HAP-1 (cell line): ENCODE measurements around the gene ADGRB2.

Source experiments
- DNase-seq, 2 experiments: peaks; one replicate each; pipeline ENCODE4 v3.0.0-alpha.2; 2016 to 2020; ENCODE audit warnings: low spot score in 2 of 2
- H3K27me3 ChIP-seq: fragments of 250-450 bp; sonication (Bioruptor Pico); 2 replicates; pipeline ENCODE4 v1.5.1; 2020; ENCODE audit warnings: low read depth, mild to moderate bottlenecking, moderate library complexity
- H3K36me3 ChIP-seq: fragments of 250-450 bp; sonication (Bioruptor Pico); replicated peaks from 2 replicates; pipeline ENCODE4 v1.5.1; 2020; ENCODE audit warnings: mild to moderate bottlenecking
- H3K4me1 ChIP-seq: fragments of 250-450 bp; sonication (Bioruptor Pico); 2 replicates; pipeline ENCODE4 v1.5.1; 2020; ENCODE audit warnings: mild to moderate bottlenecking
- H3K4me3 ChIP-seq: fragments of 250-450 bp; sonication (Bioruptor Pico); 2 replicates; pipeline ENCODE4 v1.5.1; 2020; ENCODE audit warnings: mild to moderate bottlenecking, moderate library complexity
- H3K9me3 ChIP-seq: fragments of 250-450 bp; sonication (Bioruptor Pico); 2 replicates; pipeline ENCODE4 v1.5.1; 2020; ENCODE audit warnings: mild to moderate bottlenecking, moderate library complexity
- in situ Hi-C: fragments of 300-500 bp; cut with MboI; formaldehyde crosslinking; loops from 3 replicates; pipeline ENCODE4 v1.14.3; 2020; ENCODE audit warnings: low sequenced_read_pairs, inconsistent platforms, mixed read lengths

Gene ADGRB2

DNA sequence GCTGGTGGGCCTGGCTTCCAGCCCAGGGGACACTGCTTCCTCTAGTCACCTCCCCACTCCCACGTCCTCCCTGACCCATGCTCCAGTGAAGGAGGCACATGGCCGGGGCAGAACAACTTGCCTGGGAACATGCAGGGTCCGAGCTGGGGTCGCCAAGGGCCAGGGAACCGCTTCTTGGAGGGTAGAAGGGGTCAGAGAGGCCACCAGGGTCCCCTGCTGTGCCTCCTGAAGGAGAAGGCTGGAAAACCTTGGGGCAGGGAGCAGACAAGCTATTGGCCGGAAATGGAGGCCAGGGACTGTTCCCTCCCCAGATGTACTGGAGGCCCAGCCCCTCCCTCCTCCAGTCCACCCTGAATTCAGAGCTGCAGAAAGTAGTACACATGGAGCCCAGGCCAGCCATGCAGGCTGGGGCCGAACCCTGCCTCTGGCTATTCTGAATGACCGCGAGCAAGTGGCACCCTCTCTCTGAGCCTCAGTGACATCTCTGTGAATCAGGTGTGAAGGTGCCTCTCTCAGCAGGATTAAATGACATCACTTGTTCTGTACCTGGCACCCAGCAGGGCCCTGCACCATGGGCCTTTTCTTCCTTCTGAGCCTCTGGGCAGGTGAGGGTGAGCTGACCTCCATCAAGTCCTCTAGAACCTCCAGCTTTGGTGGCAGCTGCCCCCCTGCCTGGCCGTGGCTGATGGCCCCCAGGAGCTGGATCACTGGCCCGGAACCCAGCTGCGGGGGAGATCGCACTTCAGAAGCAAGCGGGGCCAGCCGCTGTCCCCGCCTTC lies 35.9 kb upstream of the ADGRB2 start:
- peak in 1 of 2 experiments; percentile 5 for DNase-seq
- in situ Hi-C loops: loop anchor here (5.0 kb wide), 1 partner anchor 143 kb away; no protein-coding TSS in a partner anchor
- Histone ChIP-seq H3K4me1 (peaks cover 3% of the 10 kb centered on the region), H3K36me3 (no peaks in the 10 kb centered on the region), H3K9me3 (no peaks in the 10 kb centered on the region), H3K4me3 (no peak overlapping the region), H3K27me3 (peaks cover 10% of the 10 kb centered on the region; the same call in 1 of the 2 replicates)

DNA sequence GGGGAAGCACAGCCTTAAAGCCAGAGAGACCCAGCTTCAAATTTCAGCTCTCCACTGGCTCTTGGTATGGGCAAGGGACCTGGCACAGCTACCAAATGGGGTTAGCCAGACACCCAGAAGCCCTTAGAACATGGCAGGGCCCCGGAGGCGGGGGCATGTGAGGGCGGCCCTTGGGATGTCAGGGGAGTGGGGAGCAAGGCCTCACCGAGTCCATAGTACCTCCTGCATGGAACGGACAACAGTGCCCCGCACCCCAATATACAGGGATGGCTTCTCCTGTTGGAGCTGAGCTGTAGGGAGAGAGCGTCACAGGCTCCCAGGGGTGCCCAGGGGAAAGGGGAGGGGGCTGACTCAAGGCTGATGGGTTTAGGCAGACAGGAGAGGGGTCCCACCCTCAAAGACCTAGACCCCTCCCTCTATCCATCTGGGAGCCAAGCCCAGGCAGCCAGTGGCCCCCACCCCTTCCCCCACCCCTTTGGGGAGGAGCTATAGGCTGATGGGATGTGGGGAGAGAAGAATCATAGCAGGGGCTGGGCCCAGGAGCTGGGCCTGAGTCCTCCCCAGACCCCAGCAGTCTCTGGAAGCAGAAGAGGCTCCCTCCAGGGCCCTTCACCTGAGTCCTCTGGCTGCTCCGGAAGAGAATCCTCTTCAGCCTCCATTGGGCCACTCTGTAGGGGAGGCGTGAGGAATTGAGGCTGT lies 35.2 kb upstream of the ADGRB2 start:
- in situ Hi-C loops: loop anchor here (5.0 kb wide), 1 partner anchor 142 kb away; no protein-coding TSS in a partner anchor
- Histone ChIP-seq H3K4me3 (no peak overlapping the region), H3K9me3 (no peaks in the 10 kb centered on the region), H3K36me3 (no peaks in the 10 kb centered on the region), H3K27me3 (peaks cover 10% of the 10 kb centered on the region; the same call in 1 of the 2 replicates), H3K4me1 (peaks cover 3% of the 10 kb centered on the region)
- DNase-seq: peak in 1 of 2 experiments; percentile 8

DNA sequence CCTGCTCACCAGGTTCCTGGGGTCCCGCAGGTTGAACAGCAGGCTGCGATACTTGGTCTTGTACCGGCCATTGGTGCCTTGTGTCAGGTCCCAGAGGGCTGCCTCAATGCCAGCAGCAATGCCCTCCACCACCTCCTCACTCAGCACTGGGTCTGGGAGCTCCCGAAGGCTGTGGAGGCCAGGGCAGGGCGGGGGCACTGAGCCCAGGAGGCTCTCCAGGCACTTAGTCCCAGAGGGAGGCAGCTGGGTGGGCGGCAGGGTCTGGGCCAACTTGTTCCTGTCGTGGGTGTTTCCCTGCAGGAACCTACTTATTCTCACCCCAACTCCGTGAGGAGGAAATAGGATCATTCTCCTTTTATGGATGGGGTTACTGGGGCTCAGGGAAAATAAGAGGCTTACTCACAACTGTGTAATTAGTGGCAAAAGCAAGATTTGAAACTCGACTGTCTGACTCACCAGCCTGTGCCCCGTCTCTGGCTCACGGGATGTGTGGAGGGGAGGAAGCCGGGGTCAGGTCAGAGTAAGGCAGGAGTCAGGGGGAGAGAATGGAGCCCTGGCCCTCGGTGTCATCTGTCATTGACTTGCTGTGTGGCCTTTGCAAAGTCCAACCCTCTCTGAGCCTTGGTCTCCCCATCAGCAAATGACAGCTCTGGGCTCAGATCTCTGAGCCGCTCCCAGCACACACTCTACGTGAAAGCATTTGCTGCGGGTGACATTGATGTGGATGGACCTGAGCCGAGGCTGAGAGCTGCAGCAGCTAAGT lies 34.5 kb upstream of the ADGRB2 start:
- Histone ChIP-seq H3K27me3 (peaks cover 4% of the 10 kb centered on the region; the same call in 1 of the 2 replicates), H3K4me1 (peaks cover 3% of the 10 kb centered on the region; the same call in 1 of the 2 replicates)
- in situ Hi-C loops: loop anchor here (5.0 kb wide), 1 partner anchor 141 kb away; no protein-coding TSS in a partner anchor

DNA sequence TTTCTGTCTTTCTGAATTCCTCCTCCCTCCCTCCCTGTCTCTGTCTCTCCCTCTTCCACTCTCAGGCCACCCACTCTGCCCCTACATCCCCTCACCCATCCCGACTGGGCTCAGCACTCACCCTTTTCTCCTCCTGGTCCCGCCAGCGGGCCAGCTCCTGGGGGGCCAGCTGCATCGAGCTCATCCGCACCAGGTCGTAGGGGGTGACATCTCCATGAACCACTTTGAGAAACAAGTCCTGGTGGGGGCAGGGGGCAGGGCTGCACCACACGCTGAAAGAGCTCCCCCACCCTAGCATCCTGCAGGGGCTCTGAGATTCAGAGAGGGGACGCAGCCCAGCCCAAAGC lies 33.9 kb upstream of the ADGRB2 start:
- no peak for DNase-seq
- Histone ChIP-seq H3K4me1 (peaks cover 3% of the 10 kb centered on the region; the same call in 1 of the 2 replicates), H3K27me3 (peaks cover 4% of the 10 kb centered on the region; the same call in 1 of the 2 replicates), H3K36me3 (no peaks in the 10 kb centered on the region), H3K4me3 (no peak overlapping the region), H3K9me3 (no peaks in the 10 kb centered on the region)
- in situ Hi-C loops: loop anchor here (5.0 kb wide), 1 partner anchor 141 kb away; no protein-coding TSS in a partner anchor

More for the DNA sequence above, 34.5 kb upstream of the ADGRB2 start:
- Histone ChIP-seq H3K36me3 (no peaks in the 10 kb centered on the region), H3K9me3 (no peaks in the 10 kb centered on the region), H3K4me3 (no peak overlapping the region)
- no peak for DNase-seq

DNA sequence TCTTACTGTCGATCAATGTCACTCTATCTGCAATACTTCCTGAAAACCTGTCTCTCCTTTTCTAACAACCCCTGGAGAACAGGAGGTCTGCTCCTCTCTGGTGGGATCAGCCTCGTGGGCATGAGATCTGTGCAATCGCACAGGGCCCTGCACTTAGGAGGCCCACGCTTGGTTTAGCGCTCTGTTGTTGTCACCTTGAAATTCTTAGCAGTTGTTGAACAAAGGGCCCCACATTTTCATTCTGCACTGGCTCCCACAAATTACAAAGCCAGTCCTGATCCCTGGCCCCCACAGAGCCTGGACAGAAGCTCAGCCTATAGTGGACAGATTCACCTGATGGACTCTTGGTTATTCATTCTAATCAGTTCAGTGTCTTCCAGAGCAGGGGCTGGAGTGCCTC lies 33.1 kb upstream of the ADGRB2 start:
- in situ Hi-C loops: loop anchor here (5.0 kb wide), 1 partner anchor 140 kb away; no protein-coding TSS in a partner anchor
- no peaks in the 10 kb centered on the region for H3K36me3 ChIP-seq
- no peaks in the 10 kb centered on the region for H3K9me3 ChIP-seq
- no peak for DNase-seq
- H3K27me3 ChIP-seq: peaks cover 4% of the 10 kb centered on the region; the same call in 1 of the 2 replicates
- peaks cover 2% of the 10 kb centered on the region; the same call in 1 of the 2 replicates for H3K4me1 ChIP-seq
- no peak overlapping the region for H3K4me3 ChIP-seq

DNA sequence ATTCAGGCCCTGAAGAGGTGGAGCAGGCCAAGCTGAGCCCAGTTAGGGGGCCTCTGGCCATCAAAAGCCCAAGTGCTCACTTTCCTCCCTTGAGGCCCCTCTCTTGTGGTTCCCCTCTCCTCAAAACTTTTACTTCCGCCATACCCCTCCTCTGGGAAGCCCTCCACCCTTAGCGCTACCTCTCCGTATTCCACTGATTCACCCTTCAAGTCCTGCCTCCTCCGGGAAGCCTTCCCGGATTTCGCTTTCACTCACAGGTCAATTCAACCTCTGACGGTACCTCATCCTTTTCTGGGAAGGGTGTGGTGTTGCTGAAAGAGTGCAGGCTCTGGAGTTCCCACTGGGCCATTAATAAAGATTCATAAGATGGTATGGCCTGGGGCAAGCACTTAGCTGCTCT lies 32.6 kb upstream of the ADGRB2 start:
- Histone ChIP-seq H3K36me3 (no peaks in the 10 kb centered on the region), H3K27me3 (peaks cover 4% of the 10 kb centered on the region; the same call in 1 of the 2 replicates), H3K4me1 (no peaks in the 10 kb centered on the region), H3K9me3 (no peaks in the 10 kb centered on the region), H3K4me3 (no peak overlapping the region)
- DNase-seq: no peak
- in situ Hi-C loops: loop anchor here (5.0 kb wide), 1 partner anchor 139 kb away; no protein-coding TSS in a partner anchor

DNA sequence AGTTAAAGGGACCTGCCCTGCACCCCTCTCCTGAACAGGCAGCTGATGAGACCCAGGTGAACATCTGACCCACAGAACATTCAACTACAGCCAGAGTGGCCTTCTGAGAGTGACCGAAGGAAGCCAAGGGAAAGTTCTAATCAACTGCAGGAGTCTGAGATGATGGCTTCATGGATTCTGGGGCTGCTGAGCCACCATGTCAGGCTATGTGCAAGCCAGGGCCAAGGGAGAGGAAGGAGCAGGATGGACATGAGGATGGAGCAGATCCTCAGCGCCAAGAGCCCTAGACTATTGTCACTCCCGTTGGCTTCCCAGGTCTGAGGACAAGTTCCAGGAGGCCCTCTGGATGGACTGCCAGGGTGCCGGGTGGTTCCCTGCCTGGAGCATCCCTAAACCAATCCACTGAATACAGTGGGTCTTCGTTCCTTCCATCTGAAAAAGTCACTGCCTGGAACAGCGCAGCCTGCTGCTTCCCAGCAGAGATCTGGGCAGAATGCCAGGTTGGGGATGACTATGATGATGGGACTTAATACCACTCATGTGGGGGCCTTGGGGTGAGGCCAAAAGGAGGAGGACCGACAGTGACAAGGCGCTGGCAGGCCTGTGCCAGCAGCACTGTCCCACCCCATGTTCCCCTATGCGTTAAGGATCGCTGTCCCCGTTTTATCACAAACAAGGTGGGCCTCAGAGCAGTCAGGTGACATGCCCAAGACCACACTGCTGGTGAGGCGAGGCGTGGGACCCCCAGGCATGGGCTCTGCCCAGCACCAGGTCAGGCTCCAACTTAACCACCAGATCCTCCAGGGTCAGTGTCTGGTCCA lies 31.9 kb upstream of the ADGRB2 start:
- Histone ChIP-seq H3K4me1 (no peaks in the 10 kb centered on the region), H3K36me3 (no peaks in the 10 kb centered on the region), H3K27me3 (peaks cover 4% of the 10 kb centered on the region; the same call in 1 of the 2 replicates), H3K9me3 (no peaks in the 10 kb centered on the region), H3K4me3 (no peak overlapping the region)
- in situ Hi-C loops: loop anchor here (5.0 kb wide), 1 partner anchor 139 kb away; no protein-coding TSS in a partner anchor
- DNase-seq: peak in 1 of 2 experiments; percentile 45

DNA sequence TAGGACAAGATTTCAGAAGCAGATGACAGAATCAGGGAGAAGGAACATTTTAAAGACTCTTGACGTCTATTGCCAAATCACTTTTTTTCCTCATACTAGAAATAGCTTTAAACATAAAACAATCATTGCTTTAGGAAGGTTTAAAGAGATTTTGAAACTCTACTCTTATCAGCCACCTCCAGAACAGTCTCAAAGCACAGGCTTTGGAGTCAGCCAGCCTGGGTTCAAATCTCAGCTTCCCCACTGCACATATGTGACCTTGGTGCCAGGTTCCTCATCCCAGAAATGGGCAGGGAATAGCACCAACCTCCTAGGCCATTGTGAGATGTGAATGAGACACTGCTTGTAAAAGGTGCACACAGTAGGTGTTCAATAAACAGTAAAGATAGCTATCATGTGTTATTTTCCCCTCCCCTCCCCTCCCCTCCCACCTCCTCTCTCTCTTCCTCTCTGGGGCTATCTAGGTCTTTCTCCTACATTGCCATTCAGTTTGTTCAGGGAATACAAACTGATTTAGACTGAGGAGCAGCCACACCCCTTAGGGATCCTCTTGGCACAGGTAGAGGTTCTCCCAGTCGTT lies 31.0 kb upstream of the ADGRB2 start:
- no peaks in the 10 kb centered on the region for H3K36me3 ChIP-seq
- no peak for DNase-seq
- in situ Hi-C loops: loop anchor here (5.0 kb wide), 1 partner anchor 138 kb away; no protein-coding TSS in a partner anchor
- peaks cover 4% of the 10 kb centered on the region; the same call in 1 of the 2 replicates for H3K27me3 ChIP-seq
- H3K9me3 ChIP-seq: no peaks in the 10 kb centered on the region
- H3K4me1 ChIP-seq: no peaks in the 10 kb centered on the region
- no peak overlapping the region for H3K4me3 ChIP-seq

DNA sequence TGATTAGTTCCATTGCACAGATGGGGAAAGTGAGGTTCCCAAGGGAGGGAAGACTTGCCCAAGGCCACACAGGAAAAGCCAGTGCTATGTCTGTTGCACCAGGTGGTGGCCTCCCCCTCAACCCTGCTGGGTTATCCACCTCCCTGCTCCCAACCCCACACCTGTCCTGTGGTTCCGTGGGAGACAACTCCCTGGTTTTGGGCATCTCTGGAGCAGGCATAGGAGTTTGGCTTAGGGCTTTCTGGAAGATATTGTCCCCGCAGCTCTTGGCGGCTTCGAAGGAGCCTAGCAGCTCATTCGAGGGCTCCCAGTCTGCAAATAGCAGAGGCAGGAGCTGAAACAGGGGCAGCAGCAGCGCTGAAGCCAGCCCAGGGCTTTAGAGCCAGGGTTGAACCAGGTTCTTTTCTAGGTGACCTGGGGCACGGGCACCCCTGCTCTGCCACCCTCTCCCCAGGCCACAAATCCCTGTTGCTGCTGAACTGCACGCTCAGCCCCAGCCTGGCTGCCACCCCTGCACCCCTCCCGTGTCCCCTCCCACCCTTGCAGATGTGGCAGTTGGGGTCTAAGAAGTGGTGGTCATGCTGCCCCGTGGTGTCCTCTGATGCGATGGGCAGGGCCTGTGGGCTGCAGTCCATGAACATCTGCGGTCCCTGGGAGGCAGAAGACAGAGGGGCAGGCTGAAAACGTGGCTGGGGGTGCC lies 29.6 kb upstream of the ADGRB2 start:
- no peak for DNase-seq
- H3K27me3 ChIP-seq: peaks cover 4% of the 10 kb centered on the region; the same call in 1 of the 2 replicates
- in situ Hi-C loops: no loop called here
- no peaks in the 10 kb centered on the region for H3K9me3 ChIP-seq
- no peak overlapping the region for H3K4me3 ChIP-seq
- H3K36me3 ChIP-seq: no peaks in the 10 kb centered on the region
- peaks cover 4% of the 10 kb centered on the region; the same call in 1 of the 2 replicates for H3K4me1 ChIP-seq

DNA sequence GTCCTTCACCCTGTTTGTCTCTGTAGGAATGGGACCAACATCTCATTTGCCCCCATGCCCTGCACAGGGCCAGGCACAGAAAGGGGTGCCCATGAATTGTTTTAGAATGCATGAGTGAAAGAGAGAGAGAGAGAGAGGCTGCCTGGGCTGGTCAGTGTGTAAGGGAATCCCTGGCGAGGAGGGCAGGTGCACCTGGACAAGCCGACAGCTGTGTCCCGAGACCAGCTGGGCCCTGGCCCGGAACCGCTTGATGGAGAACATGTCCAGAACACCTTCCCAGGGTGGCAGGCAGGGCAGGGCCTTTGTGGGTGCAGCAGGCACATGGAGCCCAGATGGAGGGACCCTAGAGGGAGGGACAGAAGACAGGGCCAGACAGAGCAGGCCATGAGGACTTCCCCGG lies 28.9 kb upstream of the ADGRB2 start:
- no peak for DNase-seq
- H3K27me3 ChIP-seq: peaks cover 4% of the 10 kb centered on the region; the same call in 1 of the 2 replicates
- in situ Hi-C loops: no loop called here

DNA sequence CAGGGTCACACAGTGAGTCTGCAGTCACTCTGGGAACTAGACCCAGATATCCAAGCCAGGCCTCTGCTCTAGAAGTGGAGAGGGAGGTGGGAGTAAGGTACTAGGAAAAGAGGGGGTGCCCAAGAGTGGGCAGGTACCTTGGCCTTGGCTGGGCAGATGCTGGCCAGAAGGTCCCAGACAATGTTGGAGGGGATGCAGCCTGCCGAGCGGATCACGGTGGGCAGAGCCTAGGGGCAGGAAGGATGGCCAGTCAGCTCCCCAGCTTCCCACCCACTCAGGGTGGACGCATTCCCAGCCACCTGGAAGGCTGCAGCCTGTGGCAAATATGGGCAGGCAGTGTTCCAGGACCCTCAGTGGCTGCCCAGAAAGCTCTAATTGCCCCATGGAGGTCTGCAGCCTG lies 28.4 kb upstream of the ADGRB2 start:
- peaks cover 11% of the 10 kb centered on the region; the same call in 1 of the 2 replicates for H3K4me1 ChIP-seq
- H3K4me3 ChIP-seq: no peak overlapping the region
- H3K9me3 ChIP-seq: no peaks in the 10 kb centered on the region
- in situ Hi-C loops: no loop called here
- peaks cover under 1% of the 10 kb centered on the region; the same call in 1 of the 2 replicates for H3K27me3 ChIP-seq
- H3K36me3 ChIP-seq: no peaks in the 10 kb centered on the region
- no peak for DNase-seq

More for the DNA sequence above, 28.9 kb upstream of the ADGRB2 start:
- H3K4me3 ChIP-seq: no peak overlapping the region
- H3K4me1 ChIP-seq: peaks cover 5% of the 10 kb centered on the region; the same call in 1 of the 2 replicates
- no peaks in the 10 kb centered on the region for H3K36me3 ChIP-seq
- no peaks in the 10 kb centered on the region for H3K9me3 ChIP-seq

DNA sequence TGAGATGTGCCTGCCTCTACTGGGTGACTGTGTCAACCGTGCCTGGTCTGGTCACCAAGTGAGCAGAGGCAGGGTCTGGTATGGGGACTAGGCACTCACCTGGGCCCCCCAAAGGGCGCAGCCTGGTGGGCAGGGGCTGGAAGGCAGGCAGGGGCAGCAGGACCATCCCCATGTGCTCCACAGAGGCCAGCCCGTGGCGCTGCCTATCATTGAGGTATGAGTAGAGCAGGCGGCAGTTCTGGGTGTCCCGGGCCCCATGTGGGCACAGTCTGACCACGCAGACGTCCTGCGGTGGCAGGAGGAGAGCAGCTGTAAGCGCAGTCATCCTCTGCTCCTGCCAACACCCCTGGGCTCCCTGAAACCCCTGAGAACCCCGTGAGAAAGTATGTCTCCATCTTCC lies 28.0 kb upstream of the ADGRB2 start:
- no peaks in the 10 kb centered on the region; the same call in 1 of the 2 replicates for H3K27me3 ChIP-seq
- no peaks in the 10 kb centered on the region for H3K9me3 ChIP-seq
- in situ Hi-C loops: no loop called here
- H3K4me1 ChIP-seq: peaks cover 11% of the 10 kb centered on the region; the same call in 1 of the 2 replicates
- H3K4me3 ChIP-seq: no peak overlapping the region
- DNase-seq: no peak
- H3K36me3 ChIP-seq: no peaks in the 10 kb centered on the region
